HEK293 (cell line): ENCODE measurements around the gene RTN4.

Source experiments
- FEZF1 ChIP-seq: fragments of 450-650 bp; formaldehyde crosslinking; IDR thresholded peaks from 2 replicates; pipeline ENCODE4 v1.5.1; 2016; ENCODE audit warnings: missing biosample characterization, missing genetic modification characterization
- HOXA7 ChIP-seq: sonication (generic); formaldehyde crosslinking; IDR thresholded peaks from 2 replicates; pipeline ENCODE4 v1.8.1; 2022; ENCODE audit warnings: missing genetic modification reagents, borderline replicate concordance
- IKZF3 ChIP-seq: fragments of 450-650 bp; IDR thresholded peaks from 2 replicates; pipeline ENCODE4 v1.5.0; 2018; ENCODE audit warnings: missing biosample characterization, mild to moderate bottlenecking, missing genetic modification characterization, moderate library complexity
- RBAK ChIP-seq: fragments of 450-650 bp; formaldehyde crosslinking; IDR thresholded peaks from 2 replicates; pipeline ENCODE4 v1.5.1; 2016; ENCODE audit warnings: missing biosample characterization, missing genetic modification characterization
- SCRT1 ChIP-seq: fragments of 450-650 bp; formaldehyde crosslinking; IDR thresholded peaks from 2 replicates; pipeline ENCODE4 v1.5.1; 2016; ENCODE audit warnings: missing biosample characterization, missing genetic modification characterization, borderline replicate concordance
- TSHZ1 ChIP-seq: fragments of 450-650 bp; formaldehyde crosslinking; IDR thresholded peaks from 2 replicates; pipeline ENCODE4 v1.5.1; 2016; ENCODE audit warnings: missing biosample characterization, missing genetic modification characterization, borderline replicate concordance
- YY1 ChIP-seq: fragments of 450-650 bp; formaldehyde crosslinking; IDR thresholded peaks from 2 replicates; pipeline ENCODE4 v1.5.1; 2018; ENCODE audit warnings: missing biosample characterization, missing genetic modification characterization
- YY2 ChIP-seq: fragments of 450-650 bp; formaldehyde crosslinking; IDR thresholded peaks from 2 replicates; pipeline ENCODE4 v1.5.1; 2016; ENCODE audit warnings: missing biosample characterization, missing genetic modification characterization
- ZBTB10 ChIP-seq: fragments of 450-650 bp; formaldehyde crosslinking; IDR thresholded peaks from 2 replicates; pipeline ENCODE4 v1.5.1; 2016; ENCODE audit warnings: missing biosample characterization, missing genetic modification characterization
- ZNF2 ChIP-seq: fragments of 450-650 bp; formaldehyde crosslinking; IDR thresholded peaks from 2 replicates; pipeline ENCODE4 v1.5.1; 2016; ENCODE audit warnings: missing biosample characterization, missing genetic modification characterization
- ZNF24 ChIP-seq: fragments of 450-650 bp; formaldehyde crosslinking; IDR thresholded peaks from 2 replicates; pipeline ENCODE4 v1.5.1; 2016; ENCODE audit warnings: missing biosample characterization, missing genetic modification characterization
- ZNF266 ChIP-seq: fragments of 450-650 bp; formaldehyde crosslinking; IDR thresholded peaks from 2 replicates; pipeline ENCODE4 v1.5.1; 2016; ENCODE audit warnings: missing biosample characterization, missing genetic modification characterization, low read depth
- ZNF335 ChIP-seq: fragments of 450-650 bp; formaldehyde crosslinking; conservative IDR thresholded peaks from 2 replicates; pipeline ENCODE4 v1.5.1; 2016; ENCODE audit warnings: missing biosample characterization, missing genetic modification characterization
- ZNF391 ChIP-seq: fragments of 450-650 bp; formaldehyde crosslinking; IDR thresholded peaks from 2 replicates; pipeline ENCODE4 v1.5.1; 2016; ENCODE audit warnings: low read depth, missing biosample characterization, missing genetic modification characterization, borderline replicate concordance
- ZNF398 ChIP-seq: fragments of 450-650 bp; formaldehyde crosslinking; IDR thresholded peaks from 2 replicates; pipeline ENCODE4 v1.5.1; 2017; ENCODE audit warnings: missing biosample characterization, missing genetic modification characterization
- ZNF423 ChIP-seq: fragments of 450-650 bp; formaldehyde crosslinking; IDR thresholded peaks from 2 replicates; pipeline ENCODE4 v1.5.1; 2016; ENCODE audit warnings: missing biosample characterization, missing genetic modification characterization
- ZNF426 ChIP-seq: fragments of 450-650 bp; formaldehyde crosslinking; IDR thresholded peaks from 2 replicates; pipeline ENCODE4 v1.5.1; 2017; ENCODE audit warnings: missing biosample characterization, missing genetic modification characterization, mild to moderate bottlenecking, inconsistent platforms, moderate library complexity
- ZNF433 ChIP-seq: fragments of 450-650 bp; formaldehyde crosslinking; IDR thresholded peaks from 2 replicates; pipeline ENCODE4 v1.5.1; 2016; ENCODE audit warnings: missing biosample characterization, missing genetic modification characterization, low read depth
- ZNF544 ChIP-seq: fragments of 450-650 bp; formaldehyde crosslinking; IDR thresholded peaks from 2 replicates; pipeline ENCODE4 v1.5.0; 2017; ENCODE audit warnings: missing biosample characterization, missing genetic modification characterization
- ZNF626 ChIP-seq: fragments of 450-650 bp; sonication (Bioruptor Pico); formaldehyde crosslinking; IDR thresholded peaks from 2 replicates; pipeline ENCODE4 v1.5.1; 2018; ENCODE audit warnings: missing biosample characterization, missing genetic modification characterization, inconsistent platforms
- ZNF792 ChIP-seq: fragments of 450-650 bp; formaldehyde crosslinking; IDR thresholded peaks from 2 replicates; pipeline ENCODE4 v1.5.1; 2016; ENCODE audit warnings: missing biosample characterization, missing genetic modification characterization
- ZNF837 ChIP-seq: fragments of 450-650 bp; formaldehyde crosslinking; IDR thresholded peaks from 2 replicates; pipeline ENCODE4 v1.5.1; 2016; ENCODE audit warnings: missing biosample characterization, missing genetic modification characterization
- TF ChIP-seq, protein P1 (sequence below): fragments of 450-650 bp; formaldehyde crosslinking; IDR thresholded peaks from 2 replicates; pipeline ENCODE4 v1.5.1; 2016; ENCODE audit warnings: missing biosample characterization, missing genetic modification characterization
- TF ChIP-seq, protein P2 (sequence below): fragments of 450-650 bp; formaldehyde crosslinking; IDR thresholded peaks from 2 replicates; pipeline ENCODE4 v1.5.1; 2016; ENCODE audit warnings: missing biosample characterization, missing genetic modification characterization
- TF ChIP-seq, protein P3 (sequence below): fragments of 450-650 bp; IDR thresholded peaks from 2 replicates; pipeline ENCODE4 v1.5.1; 2018; ENCODE audit warnings: missing biosample characterization, mild to moderate bottlenecking, missing genetic modification characterization

Gene RTN4

DNA sequence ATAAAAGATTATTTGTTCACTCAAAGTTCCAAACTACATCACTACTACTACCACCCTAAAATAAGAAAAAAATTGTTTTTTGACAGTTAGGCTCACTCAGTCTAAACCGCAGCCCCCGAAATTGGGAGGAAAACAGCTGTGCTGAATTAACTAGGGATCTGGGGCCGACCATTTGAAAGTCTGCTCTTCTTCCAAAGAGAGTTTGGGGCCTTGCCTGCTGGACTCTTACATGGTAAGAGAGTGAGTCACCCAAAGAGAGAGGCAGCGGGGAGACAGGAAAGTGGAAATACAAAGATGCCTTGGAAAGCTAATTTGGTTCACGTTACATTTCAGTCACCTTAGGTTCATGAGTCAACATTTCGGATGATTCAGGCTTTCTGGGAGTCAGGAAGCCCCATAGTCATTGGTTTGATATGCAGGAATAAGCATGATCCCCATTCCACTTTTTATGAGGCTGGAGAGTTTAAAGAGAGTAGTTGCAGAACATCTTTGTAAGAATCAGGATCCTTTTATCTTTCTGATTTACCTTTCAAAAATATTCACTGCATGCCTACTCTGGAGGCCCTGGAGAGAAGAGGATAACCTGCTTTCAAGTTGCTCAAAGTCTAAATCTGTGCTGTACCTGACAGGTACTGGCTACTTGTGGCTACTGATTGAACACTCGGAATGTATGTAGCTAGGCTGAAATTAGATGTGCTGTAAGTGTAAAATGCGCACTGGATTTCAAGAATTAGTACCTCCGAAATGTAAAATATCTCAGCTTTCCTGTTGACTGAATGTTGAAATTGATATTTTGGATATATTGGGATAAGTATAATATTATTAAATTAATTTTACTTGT lies 995 bp upstream of the RTN4 start (continued):
- TF ChIP-seq ZNF266, result no peak
- no peak for TF ChIP-seq YY2 (tag by site-specific recombination)
- no peak for TF ChIP-seq YY1
- TF ChIP-seq, protein P1, sequence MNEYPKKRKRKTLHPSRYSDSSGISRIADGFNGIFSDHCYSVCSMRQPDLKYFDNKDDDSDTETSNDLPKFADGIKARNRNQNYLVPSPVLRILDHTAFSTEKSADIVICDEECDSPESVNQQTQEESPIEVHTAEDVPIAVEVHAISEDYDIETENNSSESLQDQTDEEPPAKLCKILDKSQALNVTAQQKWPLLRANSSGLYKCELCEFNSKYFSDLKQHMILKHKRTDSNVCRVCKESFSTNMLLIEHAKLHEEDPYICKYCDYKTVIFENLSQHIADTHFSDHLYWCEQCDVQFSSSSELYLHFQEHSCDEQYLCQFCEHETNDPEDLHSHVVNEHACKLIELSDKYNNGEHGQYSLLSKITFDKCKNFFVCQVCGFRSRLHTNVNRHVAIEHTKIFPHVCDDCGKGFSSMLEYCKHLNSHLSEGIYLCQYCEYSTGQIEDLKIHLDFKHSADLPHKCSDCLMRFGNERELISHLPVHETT (tag by site-specific recombination), result no peak
- no peak for TF ChIP-seq SCRT1 (tag by site-specific recombination)
- TF ChIP-seq, protein P2, sequence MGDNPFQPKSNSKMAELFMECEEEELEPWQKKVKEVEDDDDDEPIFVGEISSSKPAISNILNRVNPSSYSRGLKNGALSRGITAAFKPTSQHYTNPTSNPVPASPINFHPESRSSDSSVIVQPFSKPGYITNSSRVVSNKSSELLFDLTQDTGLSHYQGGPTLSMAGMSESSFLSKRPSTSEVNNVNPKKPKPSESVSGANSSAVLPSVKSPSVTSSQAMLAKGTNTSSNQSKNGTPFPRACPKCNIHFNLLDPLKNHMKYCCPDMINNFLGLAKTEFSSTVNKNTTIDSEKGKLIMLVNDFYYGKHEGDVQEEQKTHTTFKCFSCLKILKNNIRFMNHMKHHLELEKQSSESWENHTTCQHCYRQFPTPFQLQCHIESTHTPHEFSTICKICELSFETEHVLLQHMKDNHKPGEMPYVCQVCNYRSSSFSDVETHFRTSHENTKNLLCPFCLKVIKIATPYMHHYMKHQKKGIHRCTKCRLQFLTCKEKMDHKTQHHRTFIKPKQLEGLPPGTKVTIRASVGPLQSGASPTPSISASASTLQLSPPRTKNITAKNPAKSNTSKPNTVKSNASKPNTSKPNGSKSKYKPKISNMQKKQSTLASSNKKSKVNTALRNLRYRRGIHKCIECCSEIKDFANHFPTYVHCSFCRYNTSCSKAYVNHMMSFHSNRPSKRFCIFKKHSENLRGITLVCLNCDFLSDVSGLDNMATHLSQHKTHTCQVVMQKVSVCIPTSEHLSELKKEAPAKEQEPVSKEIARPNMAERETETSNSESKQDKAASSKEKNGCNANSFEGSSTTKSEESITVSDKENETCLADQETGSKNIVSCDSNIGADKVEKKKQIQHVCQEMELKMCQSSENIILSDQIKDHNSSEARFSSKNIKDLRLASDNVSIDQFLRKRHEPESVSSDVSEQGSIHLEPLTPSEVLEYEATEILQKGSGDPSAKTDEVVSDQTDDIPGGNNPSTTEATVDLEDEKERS (tag by site-specific recombination), result no peak
- no peak for TF ChIP-seq ZNF837 (tag by site-specific recombination)
- TF ChIP-seq ZNF2 (tag by site-specific recombination), result no peak
- no peak for TF ChIP-seq TSHZ1 (tag by site-specific recombination)
- TF ChIP-seq ZNF423 (tag by site-specific recombination), result no peak
- TF ChIP-seq HOXA7 (CRISPR knock-in tag), result no peak
- TF ChIP-seq ZNF544, result no peak
- no peak for TF ChIP-seq ZNF426
- 0 out of 2 replicates have a peak, but pooled peaks have one; percentile 24 for TF ChIP-seq ZNF398 (tag by site-specific recombination)
- TF ChIP-seq, protein P3, sequence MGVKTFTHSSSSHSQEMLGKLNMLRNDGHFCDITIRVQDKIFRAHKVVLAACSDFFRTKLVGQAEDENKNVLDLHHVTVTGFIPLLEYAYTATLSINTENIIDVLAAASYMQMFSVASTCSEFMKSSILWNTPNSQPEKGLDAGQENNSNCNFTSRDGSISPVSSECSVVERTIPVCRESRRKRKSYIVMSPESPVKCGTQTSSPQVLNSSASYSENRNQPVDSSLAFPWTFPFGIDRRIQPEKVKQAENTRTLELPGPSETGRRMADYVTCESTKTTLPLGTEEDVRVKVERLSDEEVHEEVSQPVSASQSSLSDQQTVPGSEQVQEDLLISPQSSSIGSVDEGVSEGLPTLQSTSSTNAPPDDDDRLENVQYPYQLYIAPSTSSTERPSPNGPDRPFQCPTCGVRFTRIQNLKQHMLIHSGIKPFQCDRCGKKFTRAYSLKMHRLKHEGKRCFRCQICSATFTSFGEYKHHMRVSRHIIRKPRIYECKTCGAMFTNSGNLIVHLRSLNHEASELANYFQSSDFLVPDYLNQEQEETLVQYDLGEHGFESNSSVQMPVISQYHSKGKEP (tag by site-specific recombination), result no peak
- TF ChIP-seq IKZF3 (tag by site-specific recombination), result no peak; the same call in 1 of the 2 replicates
- no peak for TF ChIP-seq FEZF1
- no peak for TF ChIP-seq ZBTB10 (tag by site-specific recombination)
- no peak for TF ChIP-seq ZNF792 (tag by site-specific recombination)
- no peak for TF ChIP-seq RBAK (tag by site-specific recombination)
- TF ChIP-seq ZNF391 (tag by site-specific recombination), result no peak
- peak; percentile 50; the same call in 1 of the 2 replicates for TF ChIP-seq ZNF24 (tag by site-specific recombination)
- TF ChIP-seq ZNF433, result no peak
- peak; percentile 78 for TF ChIP-seq ZNF335
- TF ChIP-seq ZNF626 (tag by site-specific recombination), result no peak
